Right lobe of liver (tissue), 6 donors: Measurements from ENCODE around the gene CIAO3. TPM values are rescaled to one million over a fixed set of nuclear protein-coding genes. Genes with fewer than 3 reads are reported as not detected.
A peak's percentile ranks its signal among the peaks of the same experiment; 100 is the strongest.
"Not testable (repeated sequence)": the region's sequence is repeated elsewhere in the genome, so short reads cannot be mapped to it uniquely, and the experiment has no call there.

ENCODE experiments used
- ATAC-seq, 4 donors: fragments of 200-7000 bp; cut with Tn5 transposase; one replicate each; pipeline ENCODE4 v1.9.1; 2020; ENCODE audit warnings: mild to moderate bottlenecking in 4 of 4, moderate library complexity in 4 of 4
- DNase-seq, 3 donors: peaks; one replicate each; pipeline ENCODE4 v3.0.0-alpha.2; 2020
- H3K27ac ChIP-seq, 3 donors: fragments of 200-600 bp; one replicate each; pipeline ENCODE4 v1.8.0; 2022
- H3K27me3 ChIP-seq, 2 donors: fragments of 200-600 bp; one replicate each; pipeline ENCODE4 v1.8.0; 2022
- H3K36me3 ChIP-seq, 4 donors: fragments of 200-600 bp; sonication (generic) in 1 of 4; one replicate each; pipeline versions ENCODE4 v1.5.1 to v1.8.0; 2017 to 2022; ENCODE audit warnings: control low read depth in 1 of 4
- H3K4me1 ChIP-seq, 4 donors: fragments of 200-600 bp; sonication (generic) in 1 of 4; one replicate each; pipeline versions ENCODE4 v1.5.1 to v1.8.0; 2017 to 2022; ENCODE audit warnings: control low read depth in 1 of 4
- H3K4me3 ChIP-seq, 3 donors: fragments of 200-600 bp; one replicate each; pipeline ENCODE4 v1.8.0; 2022
- H3K9me3 ChIP-seq, 4 donors: fragments of 200-600 bp; sonication (generic) in 1 of 4; one replicate each; pipeline versions ENCODE4 v1.5.1 to v1.8.0; 2017 to 2022; ENCODE audit warnings: control low read depth in 1 of 4
- CTCF ChIP-seq, 4 donors: fragments of 200-600 bp in 3 of 4; fragments of 450-650 bp in 1 of 4; IDR thresholded peaks; one replicate each; pipeline versions ENCODE4 v1.5.1 to v1.8.0; 2016 to 2022; ENCODE audit warnings: antibody characterized with exemption in 4 of 4, mild to moderate bottlenecking in 2 of 4
- POLR2A ChIP-seq: fragments of 450-650 bp; IDR thresholded peaks from one replicate; pipeline ENCODE4 v1.6.1; 2017; ENCODE audit warnings: antibody characterized with exemption, mild to moderate bottlenecking
- WGBS: methylation state at CpG from one replicate; pipeline ENCODE4 v1.1.6; 2018; ENCODE audit warnings: low coverage, low lambda C conversion rate; ENCODE audit not compliant: insufficient coverage; ENCODE audit errors: missing lambda C conversion rate; 5-methylcytosine and 5-hydroxymethylcytosine counted together
- intact Hi-C, 2 donors: fragments of 100-400 bp; cut with DNase I; formaldehyde crosslinking; loops; one replicate each; pipeline versions ENCODE4 v1.11.2 to v1.14.1; 2022
- total RNA-seq, 6 experiments: library from RNA; depleted of rRNA in 2 of 6; stranded (reverse); fragments of >200 nt in 2 of 6; fragmentation: NEBNext Ultra II Directional in 3 of 6; extraction: Animal tissue kit (Norgen Biotek cat#: 25700) in 3 of 6; gene quantifications; one replicate each; pipeline versions ENCODE4 v1.1.0 to v1.2.4, GENCODE V29; 2016 to 2023
- donor health status: DM: no; HTN: yes; CAD: no.
- donor health status: DM: no; HTN: no; CAD: no.
- donor health status: DM: no; HTN: no; CAD: no.
- donor health status: DM: no; HTN: yes; CAD: no.
- donor health status: DM: no; HTN: yes; CAD: no.

CIAO3 gene
- total RNA-seq, 6 experiments from 2014 or later, result 11.9 to 26.1 (median 17.3) TPM

DNA sequence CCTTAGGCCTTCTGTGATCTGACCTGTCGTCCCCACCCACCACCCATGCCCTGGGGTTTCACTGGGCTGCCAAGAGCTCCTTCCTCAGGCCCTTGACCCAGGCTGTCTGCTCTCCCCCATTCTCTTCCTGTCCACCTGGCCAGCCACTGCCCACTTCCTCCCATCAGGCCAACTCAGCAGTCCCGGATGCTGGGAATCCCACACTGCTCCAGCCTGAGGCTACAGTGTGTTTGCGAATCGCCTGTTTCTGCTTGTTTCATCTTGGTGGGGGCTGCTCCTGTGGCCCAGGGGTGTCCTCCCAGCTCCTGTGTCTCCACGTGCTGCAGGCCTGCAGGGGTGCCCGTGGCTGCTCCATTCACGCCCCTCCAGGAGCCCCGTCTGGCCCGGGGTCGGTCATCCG, 26.7 kb downstream of the CIAO3 start:
- DNase-seq, result no peak
- no peaks in the 10 kb centered on the region for H3K36me3 ChIP-seq
- 58% methylated on average over 2 of the region's 11 CpGs for WGBS
- no peak overlapping the region for H3K27ac ChIP-seq
- no peaks in the 10 kb centered on the region for H3K27me3 ChIP-seq
- no peak for ATAC-seq
- no peak overlapping the region for H3K4me3 ChIP-seq
- intact Hi-C loops, result loop anchor here (5.0 kb wide), 2 partner anchors 73 to 338 kb away; partner anchors contain the start of genes CHTF18 (in 1 of the 2) and RPUSD1 (in 1 of the 2)
- H3K9me3 ChIP-seq, result no peaks in the 10 kb centered on the region
- no peak for TF ChIP-seq CTCF (IDR thresholded peaks at IDR 0.05)
- TF ChIP-seq POLR2A, result no peak
- H3K4me1 ChIP-seq, result peaks cover 0 to 20% (median 2%) of the 10 kb centered on the region in 4 donors

DNA sequence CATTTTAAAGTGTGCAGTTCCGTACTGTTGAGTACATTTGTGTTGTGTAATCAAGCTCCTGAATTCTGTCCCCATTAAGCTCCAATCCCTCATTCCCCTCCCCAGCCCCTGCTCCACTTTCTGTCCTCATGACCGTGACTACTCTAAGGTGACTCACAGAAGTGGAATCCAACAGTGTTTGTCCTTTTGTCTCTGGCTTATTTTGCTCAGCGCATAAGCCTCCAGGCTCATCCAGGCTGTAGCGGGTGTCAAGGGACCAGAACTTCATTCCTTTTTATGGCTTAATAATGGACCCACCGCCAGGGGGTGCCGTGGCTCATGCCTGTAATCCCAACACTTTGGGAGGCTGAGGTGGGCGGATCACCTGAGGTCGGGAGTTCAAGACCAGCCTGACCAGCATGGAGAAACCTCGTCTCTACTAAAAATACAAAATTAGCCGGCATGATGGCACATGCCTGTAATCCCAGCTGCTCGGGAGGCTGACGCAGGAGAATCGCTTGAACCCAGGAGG, 28.0 kb downstream of the CIAO3 start:
- H3K36me3 ChIP-seq, DNase-seq, H3K27ac ChIP-seq, H3K4me3 ChIP-seq, H3K9me3 ChIP-seq, H3K27me3 ChIP-seq: not testable (repeated sequence)
- H3K4me1 ChIP-seq, result peaks cover 0 to 20% (median 2%) of the 10 kb centered on the region in 4 donors
- ATAC-seq, result peak in 1 of 4 donors; percentile 35
- 43% methylated on average over 11 of the region's 13 CpGs for WGBS
- TF ChIP-seq CTCF (IDR thresholded peaks at IDR 0.05), result peak; percentile 36 to 48 (median 38)
- intact Hi-C loops, result loop anchor here (5.0 kb wide), 2 partner anchors 75 to 340 kb away; partner anchors contain the start of genes CHTF18 (in 1 of the 2) and RPUSD1 (in 1 of the 2)

DNA sequence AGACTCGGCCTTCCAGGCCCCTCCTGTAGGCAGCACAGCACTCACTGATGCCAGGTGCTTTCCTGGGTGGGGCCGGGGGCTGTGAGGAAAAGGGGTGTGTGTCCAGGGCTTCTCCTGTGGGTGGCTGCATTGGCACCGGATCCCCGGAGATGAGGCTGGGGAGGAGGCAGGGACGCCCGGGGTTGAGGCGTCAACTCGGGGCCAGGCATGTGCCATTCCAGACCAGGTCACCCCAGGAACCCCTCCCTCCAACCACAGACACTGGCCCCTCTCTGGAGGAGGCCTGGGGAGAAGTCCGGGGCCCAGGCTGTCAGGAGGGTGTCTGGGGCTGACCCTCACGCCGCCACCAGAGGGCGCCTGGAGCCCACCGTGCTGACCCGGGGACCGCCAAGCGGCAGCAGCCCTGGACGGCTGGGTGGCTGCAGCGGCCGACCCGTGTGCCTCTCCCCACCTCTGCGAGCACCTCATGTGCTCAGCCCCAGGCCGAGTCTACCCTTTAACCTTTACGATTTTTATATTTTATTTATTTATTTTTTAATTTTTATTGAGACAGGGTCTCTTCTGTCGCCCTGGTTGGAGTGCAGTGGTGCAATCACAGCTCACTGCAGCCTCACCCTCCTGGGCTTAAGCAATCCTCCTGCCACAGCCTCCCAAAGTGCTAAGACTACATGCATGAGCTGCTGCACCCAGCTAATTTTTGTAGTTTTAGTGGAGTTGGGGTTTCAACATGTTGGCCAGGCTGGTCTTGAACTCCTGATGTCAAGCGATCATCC, 29.1 kb downstream of the CIAO3 start:
- 2% methylated on average over 14 of the region's 25 CpGs for whole genome bisulfite sequencing
- Histone ChIP-seq H3K4me3 (no peak overlapping the region), H3K27ac (no peak overlapping the region), H3K27me3 (no peaks in the 10 kb centered on the region), H3K4me1 (peaks cover 0 to 20% (median 2%) of the 10 kb centered on the region in 4 donors), H3K9me3 (no peaks in the 10 kb centered on the region), H3K36me3 (no peaks in the 10 kb centered on the region)
- DNase-seq, result peak; percentile 82 to 86 (median 86)
- TF ChIP-seq POLR2A (no peak), CTCF (IDR thresholded peaks at IDR 0.05) (peak; percentile 91 to 96 (median 94))
- peak; percentile 70 to 75 (median 72) for ATAC-seq
- intact Hi-C loops, result loop anchor here (5.0 kb wide), 2 partner anchors 76 to 341 kb away; partner anchors contain the start of genes CHTF18 (in 1 of the 2) and RPUSD1 (in 1 of the 2)

- ATAC-seq (no peak), DNase-seq (no peak)
- no peaks in the 10 kb centered on the region for H3K36me3 ChIP-seq
- peaks cover 0 to 13% (median 0%) of the 10 kb centered on the region in 4 donors for H3K4me1 ChIP-seq
- WGBS, result 38% methylated on average over 2 of the region's 12 CpGs
- intact Hi-C loops, result loop anchor here (5.0 kb wide), 2 partner anchors 76 to 341 kb away; partner anchors contain the start of genes CHTF18 (in 1 of the 2) and RPUSD1 (in 1 of the 2)
- H3K27me3 ChIP-seq, result no peaks in the 10 kb centered on the region
- no peak for TF ChIP-seq CTCF (IDR thresholded peaks at IDR 0.05)
- TF ChIP-seq POLR2A, result no peak
- H3K27ac ChIP-seq, result no peak overlapping the region
- H3K9me3 ChIP-seq, result no peaks in the 10 kb centered on the region
- no peak overlapping the region for H3K4me3 ChIP-seq
Measured at GRCh38 chr16:711084-711483, 29.7 kb downstream of the CIAO3 start.
